Panc1 (cell line): Measurements from ENCODE around the gene EGFR. TPM values are rescaled to one million over a fixed set of nuclear protein-coding genes. Genes with fewer than 3 reads are reported as not detected.

Experiments used
- ATAC-seq: fragments of 200-7000 bp; cut with Tn5 transposase; 2 replicates; pipeline ENCODE4 v1.9.1; 2020; ENCODE audit warnings: mild to moderate bottlenecking, moderate library complexity
- BruUV-seq: library from RNA; stranded (reverse); fragments of 400-500 nt; replicated peaks from 2 replicates; lab custom pipeline; 2021; lab: Mats Ljungman, UMichigan
- CTCF ChIA-PET: fragments of 300-600 bp; sonication (Branson Sonifier 250); formaldehyde crosslinking; loops from one replicate; lab custom pipeline; 2022; ENCODE audit warnings: antibody characterized with exemption; lab: Charles Lee
- POLR2A ChIA-PET: fragments of 300-600 bp; sonication (Branson Sonifier 250); formaldehyde crosslinking; loops from one replicate; lab custom pipeline; 2022; ENCODE audit warnings: antibody characterized with exemption; lab: Charles Lee
- DNase-seq: peaks from one replicate; pipeline ENCODE4 v3.0.0-alpha.2; 2010; ENCODE audit warnings: low read depth, low spot score
- H3K27ac ChIP-seq: 2 replicates; pipeline ENCODE4 v1.5.1; 2011; ENCODE audit warnings: mild to moderate bottlenecking, low read length, inconsistent platforms
- H3K27me3 ChIP-seq: fragments of 200-500 bp; sonication (Bioruptor generic); 2 replicates; pipeline ENCODE4 v1.6.0; 2014; ENCODE audit warnings: low read length, inconsistent platforms; ENCODE audit not compliant: control insufficient read depth, insufficient read depth
- H3K36me3 ChIP-seq: fragments of 200-500 bp; sonication (Bioruptor generic); 2 replicates; pipeline ENCODE4 v1.5.1; 2014; ENCODE audit warnings: inconsistent platforms, mild to moderate bottlenecking, low read length, moderate library complexity; ENCODE audit not compliant: control insufficient read depth, insufficient read depth
- H3K4me1 ChIP-seq: 2 replicates; pipeline ENCODE4 v1.5.1; 2011; ENCODE audit warnings: inconsistent platforms, mild to moderate bottlenecking, low read length, moderate library complexity; ENCODE audit not compliant: control insufficient read depth, insufficient read depth
- H3K4me3 ChIP-seq, 2 experiments: 2 replicates each; pipeline ENCODE4 v1.5.1; 2011 to 2012; ENCODE audit warnings: low read depth in 2 of 2, low read length in 2 of 2, mild to moderate bottlenecking in 2 of 2, inconsistent platforms in 1 of 2, moderate library complexity in 1 of 2
- H3K9me3 ChIP-seq: fragments of 200-500 bp; sonication (Bioruptor generic); 2 replicates; pipeline ENCODE4 v1.5.1; 2014; ENCODE audit warnings: low read depth, mild to moderate bottlenecking, inconsistent platforms, low read length, moderate library complexity; ENCODE audit not compliant: control insufficient read depth, insufficient read depth
- CTCF ChIP-seq: fragments of 450-650 bp; IDR thresholded peaks from 2 replicates; pipeline ENCODE4 v1.5.1; 2017; ENCODE audit warnings: mild to moderate bottlenecking
- POLR2AphosphoS5 ChIP-seq: IDR thresholded peaks from 2 replicates; pipeline ENCODE4 v1.6.1; 2012; ENCODE audit warnings: mild to moderate bottlenecking, low read depth, low read length, moderate library complexity
- REST ChIP-seq, 2 experiments: IDR thresholded peaks; 2 replicates each; pipeline ENCODE4 v1.6.1; 2011 to 2012; ENCODE audit warnings: low read depth in 2 of 2, control low read depth in 1 of 2, low read length in 1 of 2, mild to moderate bottlenecking in 1 of 2, moderate library complexity in 1 of 2; ENCODE audit not compliant: insufficient read depth in 1 of 2
- SIN3A ChIP-seq: IDR thresholded peaks from 2 replicates; pipeline ENCODE4 v1.6.1; 2012; ENCODE audit warnings: low read depth, mild to moderate bottlenecking, low read length, moderate library complexity, borderline replicate concordance; ENCODE audit not compliant: insufficient read depth
- TCF7L2 ChIP-seq: IDR thresholded peaks from 2 replicates; pipeline ENCODE4 v1.6.1; 2011; ENCODE audit warnings: mild to moderate bottlenecking, low read depth, low read length, inconsistent platforms
- in situ Hi-C: cut with HindIII; loops from 2 replicates; pipeline ENCODE4 v1.10.0; 2016; ENCODE audit warnings: low sequenced_read_pairs, low pct_unique_long_range_greater_than_20kb
- intact Hi-C: fragments of 100-400 bp; cut with micrococcal nuclease; formaldehyde crosslinking; loops from one replicate; pipeline ENCODE4 v1.10.0; 2022; ENCODE audit not compliant: unreplicated experiment
- total RNA-seq: library from RNA; stranded (reverse); gene quantifications from one replicate; pipeline ENCODE4 v1.2.1, GENCODE V29; 2021; ENCODE audit not compliant: unreplicated experiment

Gene EGFR
- total RNA-seq, 1 experiment from 2014 or later: 156 TPM

GRCh38 chr7:55157764-55158105, 138.9 kb downstream of the EGFR start:
- in situ Hi-C loops: no loop called here

DNA sequence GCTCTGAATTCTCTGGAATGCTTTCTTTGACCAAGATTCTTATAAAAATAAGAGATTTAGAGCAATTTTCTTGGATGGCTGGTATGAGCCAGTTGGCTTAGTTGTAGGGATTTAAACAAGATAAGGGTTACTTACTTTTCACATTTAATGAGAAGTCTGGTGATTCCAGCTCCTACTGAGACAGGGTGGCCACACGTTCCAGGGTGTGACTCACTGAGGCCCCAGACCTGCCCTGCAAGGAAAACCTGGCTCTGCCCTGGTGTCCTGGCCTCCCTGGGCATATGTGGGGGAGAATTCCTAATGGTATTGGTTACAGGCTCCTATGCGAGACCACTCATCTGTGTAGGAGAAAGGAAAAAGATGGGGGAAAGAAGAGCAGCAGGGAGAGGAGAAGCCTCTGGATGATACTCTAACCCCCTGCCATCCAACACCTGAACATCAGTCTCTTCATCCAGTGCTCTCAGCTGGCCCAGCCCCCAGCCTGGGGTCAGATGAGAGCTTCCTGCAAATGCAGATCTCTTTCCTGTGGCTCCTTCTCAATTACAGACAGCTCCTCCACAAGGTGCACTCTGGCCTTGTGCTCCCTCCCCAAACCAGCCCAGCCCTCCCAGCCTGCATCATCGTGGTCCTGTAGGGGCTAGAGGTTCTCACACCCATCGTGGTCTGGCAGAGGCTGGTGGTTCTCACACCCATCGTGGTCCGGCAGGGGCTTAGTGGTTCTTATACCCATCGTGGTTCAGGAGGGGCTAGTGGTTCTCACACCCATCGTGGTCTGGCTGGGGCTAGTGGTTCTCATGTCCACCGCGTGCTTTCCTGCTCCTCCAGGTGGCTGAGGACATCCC, 139.9 kb downstream of the EGFR start:
- ChIA-PET CTCF (no interaction called here), POLR2A (no interaction called here)
- H3K36me3 ChIP-seq: peaks cover 43% of the 10 kb centered on the region
- H3K4me1 ChIP-seq: no peaks in the 10 kb centered on the region
- TF ChIP-seq CTCF (no peak), REST (IDR thresholded peaks at IDR 0.05; ENCODE audit: insufficient read depth in 1 of 2, low read depth in 2 of 2, low read length in 1 of 2) (no peak), TCF7L2 (no peak), SIN3A (no peak), POLR2AphosphoS5 (no peak)
- no peak overlapping the region for H3K27ac ChIP-seq
- no peaks in the 10 kb centered on the region for H3K27me3 ChIP-seq
- no peaks in the 10 kb centered on the region for H3K9me3 ChIP-seq
- no peak for DNase-seq
- no peak overlapping the region for H3K4me3 ChIP-seq
- no peak for ATAC-seq
- intact Hi-C loops (no loop called here), in situ Hi-C loops (no loop called here)
- BruUV-seq: no TSS peak

More at GRCh38 chr7:55157764-55158105, 138.9 kb downstream of the EGFR start:
- H3K36me3 ChIP-seq: peaks cover 42% of the 10 kb centered on the region
- H3K9me3 ChIP-seq: no peaks in the 10 kb centered on the region
- intact Hi-C loops: no loop called here
- TF ChIP-seq TCF7L2 (no peak), SIN3A (no peak), POLR2AphosphoS5 (no peak), REST (IDR thresholded peaks at IDR 0.05; ENCODE audit: insufficient read depth in 1 of 2, low read depth in 2 of 2, low read length in 1 of 2) (no peak), CTCF (no peak)
- no peak overlapping the region for H3K4me3 ChIP-seq
- ChIA-PET CTCF (no interaction called here), POLR2A (no interaction called here)
- no peak for ATAC-seq
- no peaks in the 10 kb centered on the region for H3K4me1 ChIP-seq
- no peak for DNase-seq
- H3K27ac ChIP-seq: no peak overlapping the region
- BruUV-seq: no TSS peak
- H3K27me3 ChIP-seq: no peaks in the 10 kb centered on the region
